Calu3 (cell line): Measurements from ENCODE around the gene EGFR. TPM values are rescaled to one million over a fixed set of nuclear protein-coding genes. Genes with fewer than 3 reads are reported as not detected.

Source experiments
- BruUV-seq: library from RNA; stranded (reverse); fragments of 400-500 nt; replicated peaks from 2 replicates; lab custom pipeline; 2021; lab: Mats Ljungman, UMichigan
- CTCF ChIA-PET: fragments of 300-600 bp; sonication (Branson Sonifier 250); formaldehyde crosslinking; loops from one replicate; lab custom pipeline; 2022; ENCODE audit warnings: antibody characterized with exemption; lab: Charles Lee
- DNase-seq: peaks from one replicate; pipeline ENCODE4 v3.0.0; 2022
- H3K27ac Mint-ChIP-seq: one replicate; pipeline ENCODE4 v1.8.0; 2022; ENCODE audit warnings: mixed read lengths; ENCODE audit not compliant: unreplicated experiment
- H3K27me3 Mint-ChIP-seq: one replicate; pipeline ENCODE4 v1.8.0; 2022; ENCODE audit warnings: mixed read lengths; ENCODE audit not compliant: unreplicated experiment
- H3K36me3 Mint-ChIP-seq: one replicate; pipeline ENCODE4 v1.8.0; 2022; ENCODE audit warnings: mild to moderate bottlenecking, moderate library complexity, mixed read lengths; ENCODE audit not compliant: insufficient read depth, unreplicated experiment
- H3K4me1 Mint-ChIP-seq: one replicate; pipeline ENCODE4 v1.8.0; 2022; ENCODE audit warnings: mild to moderate bottlenecking, low read depth, mixed read lengths; ENCODE audit not compliant: unreplicated experiment
- H3K4me3 Mint-ChIP-seq: one replicate; pipeline ENCODE4 v1.8.0; 2022; ENCODE audit warnings: mild to moderate bottlenecking, low read depth, moderate library complexity, mixed read lengths; ENCODE audit not compliant: unreplicated experiment
- H3K9me3 Mint-ChIP-seq: one replicate; pipeline ENCODE4 v1.8.0; 2022; ENCODE audit warnings: low read depth, mixed read lengths; ENCODE audit not compliant: unreplicated experiment
- intact Hi-C: fragments of 100-400 bp; cut with micrococcal nuclease; formaldehyde crosslinking; loops from one replicate; pipeline ENCODE4 v1.10.0; 2022; ENCODE audit not compliant: unreplicated experiment
- total RNA-seq: library from RNA; stranded (reverse); gene quantifications from 2 replicates; pipeline ENCODE4 v1.2.3, GENCODE V29; 2022
- TF ChIP-seq, protein P1 (sequence below): fragments of 200-600 bp; IDR thresholded peaks from one replicate; pipeline ENCODE4 v1.8.0; 2022; ENCODE audit warnings: antibody characterized with exemption; ENCODE audit not compliant: unreplicated experiment

The EGFR gene
- total RNA-seq, 1 experiment from 2014 or later = 87.4 TPM

- Mint-ChIP-seq H3K4me1 (no peaks in the 10 kb centered on the region), H3K9me3 (no peaks in the 10 kb centered on the region), H3K36me3 (peaks cover 2% of the 10 kb centered on the region), H3K4me3 (no peak overlapping the region), H3K27me3 (no peaks in the 10 kb centered on the region), H3K27ac (no peak overlapping the region)
- no TSS peak for BruUV-seq
- CTCF ChIA-PET = no interaction called here
- intact Hi-C loops = no loop called here
- TF ChIP-seq, protein P1, sequence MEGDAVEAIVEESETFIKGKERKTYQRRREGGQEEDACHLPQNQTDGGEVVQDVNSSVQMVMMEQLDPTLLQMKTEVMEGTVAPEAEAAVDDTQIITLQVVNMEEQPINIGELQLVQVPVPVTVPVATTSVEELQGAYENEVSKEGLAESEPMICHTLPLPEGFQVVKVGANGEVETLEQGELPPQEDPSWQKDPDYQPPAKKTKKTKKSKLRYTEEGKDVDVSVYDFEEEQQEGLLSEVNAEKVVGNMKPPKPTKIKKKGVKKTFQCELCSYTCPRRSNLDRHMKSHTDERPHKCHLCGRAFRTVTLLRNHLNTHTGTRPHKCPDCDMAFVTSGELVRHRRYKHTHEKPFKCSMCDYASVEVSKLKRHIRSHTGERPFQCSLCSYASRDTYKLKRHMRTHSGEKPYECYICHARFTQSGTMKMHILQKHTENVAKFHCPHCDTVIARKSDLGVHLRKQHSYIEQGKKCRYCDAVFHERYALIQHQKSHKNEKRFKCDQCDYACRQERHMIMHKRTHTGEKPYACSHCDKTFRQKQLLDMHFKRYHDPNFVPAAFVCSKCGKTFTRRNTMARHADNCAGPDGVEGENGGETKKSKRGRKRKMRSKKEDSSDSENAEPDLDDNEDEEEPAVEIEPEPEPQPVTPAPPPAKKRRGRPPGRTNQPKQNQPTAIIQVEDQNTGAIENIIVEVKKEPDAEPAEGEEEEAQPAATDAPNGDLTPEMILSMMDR = no peak
- no peak for DNase-seq
Measured at GRCh38 chr7:55199418-55199817, 180.6 kb downstream of the EGFR start.

GRCh38 chr7:55200441-55200840 is 181.6 kb downstream of the EGFR start:
- H3K36me3 Mint-ChIP-seq = no peaks in the 10 kb centered on the region
- CTCF ChIA-PET = no interaction called here
- BruUV-seq = no TSS peak
- H3K27me3 Mint-ChIP-seq = no peaks in the 10 kb centered on the region
- H3K4me1 Mint-ChIP-seq = no peaks in the 10 kb centered on the region
- no peak overlapping the region for H3K4me3 Mint-ChIP-seq
- H3K27ac Mint-ChIP-seq = no peak overlapping the region
- H3K9me3 Mint-ChIP-seq = no peaks in the 10 kb centered on the region
- intact Hi-C loops = loop anchor here (10.0 kb wide), 1 partner anchor 56 kb away; no protein-coding TSS in a partner anchor
- TF ChIP-seq, protein P1 = no peak
- DNase-seq = no peak

- Mint-ChIP-seq H3K4me3 (no peak overlapping the region), H3K27ac (no peak overlapping the region), H3K4me1 (no peaks in the 10 kb centered on the region), H3K36me3 (peaks cover 12% of the 10 kb centered on the region), H3K9me3 (no peaks in the 10 kb centered on the region), H3K27me3 (no peaks in the 10 kb centered on the region)
- BruUV-seq = no TSS peak
- no peak for DNase-seq
- intact Hi-C loops = loop anchor here (10.0 kb wide), 1 partner anchor 58 kb away; no protein-coding TSS in a partner anchor
- CTCF ChIA-PET = interaction anchor here (1.0 kb wide), 1 partner anchor 53 kb away, joined by 3 read pairs; no protein-coding TSS in a partner anchor
- TF ChIP-seq, protein P1 = no peak
Measured at GRCh38 chr7:55202150-55202913, 183.5 kb downstream of the EGFR start.

- Mint-ChIP-seq H3K4me3 (no peak overlapping the region), H3K36me3 (peaks cover 16% of the 10 kb centered on the region), H3K4me1 (no peaks in the 10 kb centered on the region), H3K27me3 (no peaks in the 10 kb centered on the region), H3K27ac (no peak overlapping the region), H3K9me3 (no peaks in the 10 kb centered on the region)
- BruUV-seq = no TSS peak
- DNase-seq = no peak
- intact Hi-C loops = loop anchor here (10.0 kb wide), 1 partner anchor 58 kb away; no protein-coding TSS in a partner anchor
- TF ChIP-seq, protein P1 = no peak
- CTCF ChIA-PET = no interaction called here
Measured at GRCh38 chr7:55203300-55203699, 184.5 kb downstream of the EGFR start.
